GM12878 (cell line): Measurements from ENCODE around the gene DOCK1. TPM values are rescaled to one million over a fixed set of nuclear protein-coding genes. Genes with fewer than 3 reads are reported as not detected.

Experiments used
- ATAC-seq: fragments of 200-7000 bp; cut with Tn5 transposase; 3 replicates; pipeline ENCODE4 v1.9.1; 2020; ENCODE audit warnings: mild to moderate bottlenecking, moderate library complexity
- BruUV-seq: library from RNA; stranded (reverse); fragments of 400-500 nt; replicated peaks from 2 replicates; lab custom pipeline; 2021; lab: Mats Ljungman, UMichigan
- CTCF ChIA-PET: fragments of 300-600 bp; sonication (Branson Sonifier 250); formaldehyde crosslinking; extraction: SDS; loops from one replicate; lab custom pipeline; 2021; ENCODE audit warnings: inconsistent platforms; lab: Yijun Ruan, JAX
- POLR2A ChIA-PET: fragments of 350-600 bp; formaldehyde crosslinking; extraction: SDS; loops from one replicate; lab custom pipeline; 2021; ENCODE audit warnings: inconsistent platforms; lab: Charles Lee
- RAD21 ChIA-PET: fragments of 300-600 bp; sonication (Branson Sonifier 250); formaldehyde crosslinking; loops from one replicate; lab custom pipeline; 2023; ENCODE audit warnings: antibody characterized with exemption; ENCODE audit not compliant: unreplicated experiment; lab: Charles Lee
- SMC1A ChIA-PET: fragments of 300-600 bp; sonication (Branson Sonifier 250); formaldehyde crosslinking; loops from one replicate; lab custom pipeline; 2023; ENCODE audit not compliant: unreplicated experiment, uncharacterized antibody; lab: Charles Lee
- DNase-seq: peaks from one replicate; pipeline ENCODE4 v3.0.0-alpha.2; 2011; ENCODE audit warnings: low read depth, low spot score
- FAIRE-seq: peaks from 3 replicates; lab custom pipeline; 2011; peaks lifted over from hg19 to GRCh38; lab: Jason Lieb, UNC
- H2AFZ ChIP-seq: 2 replicates; pipeline ENCODE4 v1.6.0; 2011; ENCODE audit warnings: low read depth, low read length, control low read depth; ENCODE audit not compliant: control insufficient read depth
- H3K27ac ChIP-seq: 2 replicates; pipeline ENCODE4 v1.5.1; 2011; ENCODE audit warnings: control low read depth; ENCODE audit not compliant: control insufficient read depth, insufficient read depth
- H3K27me3 ChIP-seq, 2 experiments: replicated peaks in 1 of 2; 2 replicates each; pipeline versions ENCODE4 v1.6.0 to v1.6.1; 2011; ENCODE audit warnings: low read length in 1 of 2; ENCODE audit not compliant: control insufficient read depth in 2 of 2, insufficient read depth in 2 of 2
- H3K36me3 ChIP-seq, 2 experiments: 2 replicates each; pipeline ENCODE4 v1.5.1; 2011; ENCODE audit warnings: low read length in 1 of 2; ENCODE audit not compliant: control insufficient read depth in 2 of 2, insufficient read depth in 2 of 2
- H3K4me1 ChIP-seq: 2 replicates; pipeline ENCODE4 v1.6.1; 2011; ENCODE audit warnings: mild to moderate bottlenecking, low read length, moderate library complexity, mixed read lengths; ENCODE audit not compliant: control insufficient read depth, insufficient read depth
- H3K4me2 ChIP-seq: 2 replicates; pipeline ENCODE4 v1.6.0; 2011; ENCODE audit warnings: control low read depth; ENCODE audit not compliant: control insufficient read depth, insufficient read depth
- H3K4me3 ChIP-seq: fragments of 200-600 bp; sonication (generic); 2 replicates; pipeline ENCODE4 v1.5.1; 2016
- H3K79me2 ChIP-seq: 2 replicates; pipeline ENCODE4 v1.6.0; 2011; ENCODE audit warnings: low read length; ENCODE audit not compliant: control insufficient read depth, insufficient read depth
- H3K9ac ChIP-seq: 2 replicates; pipeline ENCODE4 v1.8.0; 2011; ENCODE audit warnings: low read length, control low read depth, mixed read lengths; ENCODE audit not compliant: control insufficient read depth, insufficient read depth
- H3K9me3 ChIP-seq: replicated peaks from 3 replicates; pipeline ENCODE4 v1.5.1; 2011; ENCODE audit warnings: mild to moderate bottlenecking, low read length; ENCODE audit not compliant: control insufficient read depth, insufficient read depth
- H4K20me1 ChIP-seq: 2 replicates; pipeline ENCODE4 v1.6.0; 2011; ENCODE audit not compliant: control insufficient read depth, insufficient read depth
- CBX5 ChIP-seq: sonication (generic); IDR thresholded peaks from 2 replicates; pipeline ENCODE4 v1.6.1; 2016; ENCODE audit warnings: low read depth, moderate library complexity, mild to moderate bottlenecking, inconsistent platforms
- DPF2 ChIP-seq: fragments of 450-650 bp; IDR thresholded peaks from 2 replicates; pipeline ENCODE4 v1.6.1; 2017; ENCODE audit warnings: mild to moderate bottlenecking
- EGR1 ChIP-seq, 2 experiments: IDR thresholded peaks; 1 replicate in 1 of 2; 2 replicates in 1 of 2; pipeline ENCODE4 v1.6.1; 2011 to 2012; ENCODE audit warnings: low read depth in 2 of 2, low read length in 2 of 2, borderline replicate concordance in 1 of 2, mild to moderate bottlenecking in 1 of 2, moderate library complexity in 1 of 2
- KDM1A ChIP-seq: fragments of 200-600 bp; sonication (generic); IDR thresholded peaks from 2 replicates; pipeline ENCODE4 v1.6.1; 2016; ENCODE audit warnings: borderline replicate concordance
- MTA3 ChIP-seq: IDR thresholded peaks from 2 replicates; pipeline ENCODE4 v1.6.1; 2012; ENCODE audit warnings: low read length, inconsistent platforms, borderline replicate concordance
- RAD21 ChIP-seq: IDR thresholded peaks from 2 replicates; pipeline ENCODE4 v1.6.1; 2011; ENCODE audit warnings: mild to moderate bottlenecking, low read depth, low read length, moderate library complexity; ENCODE audit not compliant: insufficient read depth
- TBL1XR1 ChIP-seq: IDR thresholded peaks from 2 replicates; pipeline ENCODE4 v1.6.1; 2012; ENCODE audit warnings: low read depth, low read length, improper control_type of control experiment
- TCF12 ChIP-seq: IDR thresholded peaks from 2 replicates; pipeline ENCODE4 v1.6.1; 2011; ENCODE audit warnings: low read depth, mild to moderate bottlenecking, low read length
- WRNIP1 ChIP-seq: IDR thresholded peaks from 2 replicates; pipeline ENCODE4 v1.6.1; 2011; ENCODE audit warnings: low read depth, low read length, improper control_type of control experiment, borderline replicate concordance
- WGBS: methylation state at CpG from one replicate; pipeline ENCODE4 v1.1.6; 2016; ENCODE audit warnings: low lambda C conversion rate; ENCODE audit not compliant: insufficient replicate concordance, insufficient coverage; ENCODE audit errors: missing lambda C conversion rate; 5-methylcytosine and 5-hydroxymethylcytosine counted together
- in situ Hi-C: fragments of 300-500 bp; cut with MboI; formaldehyde crosslinking; loops from 9 replicates; pipeline ENCODE4 v1.14.3; 2018; ENCODE audit warnings: mixed read lengths
- intact Hi-C: fragments of 100-400 bp; cut with micrococcal nuclease; formaldehyde crosslinking; loops from one replicate; pipeline ENCODE4 v1.14.2; 2022; ENCODE audit not compliant: unreplicated experiment
- polyA plus RNA-seq, 11 experiments: library from polyadenylated mRNA; depleted of rRNA in 4 of 11; unstranded in 6 of 11; stranded (reverse) in 5 of 11; fragments of >200 nt; fragmentation: Nextera tagmentation in 4 of 11; fragmentation: Illumina TruSeq in 1 of 11; extraction: Ambion mirVana in 4 of 11; extraction: Trizol in 1 of 11; gene quantifications; 1 replicate in 1 of 11; 2 replicates in 10 of 11; pipeline versions ENCODE4 v1.2.1 to v1.2.3, GENCODE V29; 2011 to 2016; ENCODE audit warnings: inconsistent platforms in 2 of 11, missing spikeins in 2 of 11, low read depth in 1 of 11
- total RNA-seq, 4 experiments: library from RNA; depleted of rRNA in 3 of 4; stranded (reverse); fragments of >200 nt in 3 of 4; fragmentation: Illumina TruSeq in 1 of 4; extraction: Trizol in 1 of 4; gene quantifications; 2 replicates each; pipeline versions ENCODE4 v1.2.1 to v1.2.3, GENCODE V29; 2013 to 2021
- TF ChIP-seq, protein P1 (sequence below): fragments of 450-650 bp; IDR thresholded peaks from 2 replicates; pipeline ENCODE4 v1.6.1; 2017; ENCODE audit warnings: borderline replicate concordance
- TF ChIP-seq, protein P2 (sequence below), 3 experiments: IDR thresholded peaks in 2 of 3; conservative IDR thresholded peaks in 1 of 3; 2 replicates each; pipeline ENCODE4 v1.5.1; 2011; ENCODE audit warnings: low read depth in 3 of 3, low read length in 3 of 3, mild to moderate bottlenecking in 3 of 3, control low read depth in 2 of 3, moderate library complexity in 2 of 3, inconsistent platforms in 1 of 3, mixed read lengths in 1 of 3; ENCODE audit not compliant: control insufficient read depth in 2 of 3, insufficient read depth in 1 of 3; ENCODE audit errors: extremely low read depth in 1 of 3

Gene DOCK1
- total and polyA plus RNA-seq, 10 of the 15 experiments (the other 5 are each of a cell fraction or from before 2014, with no cell fraction given): 0.05 to 0.18 TPM; not detected in 8

DNA sequence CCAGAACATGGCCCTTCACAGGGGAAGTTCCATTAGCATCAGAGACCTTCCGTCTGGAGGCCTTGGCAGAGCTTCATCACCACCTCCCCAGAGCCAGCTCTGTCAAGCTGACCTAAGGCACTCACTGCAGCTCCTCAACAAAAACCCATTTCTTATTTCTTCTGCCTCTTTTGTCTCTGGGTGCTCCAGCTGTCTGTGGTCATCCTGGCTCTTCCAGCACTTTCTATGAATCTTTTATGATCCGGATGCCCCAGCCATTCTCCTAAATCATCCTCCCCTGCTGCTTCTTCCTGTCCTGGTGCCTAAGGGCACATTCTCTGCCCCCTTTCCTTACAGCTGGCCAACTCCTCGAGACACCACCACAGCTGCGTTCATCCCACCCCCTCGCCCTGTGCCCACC lies 462.9 kb downstream of the DOCK1 start:
- H3K4me3 ChIP-seq: no peak overlapping the region
- no peak overlapping the region for H3K9ac ChIP-seq
- no peaks in the 10 kb centered on the region for H3K79me2 ChIP-seq
- H3K27ac ChIP-seq: no peak overlapping the region
- no peak overlapping the region for H3K4me2 ChIP-seq
- FAIRE-seq (no peak), ATAC-seq (no peak), DNase-seq (no peak)
- ChIA-PET SMC1A (no interaction called here), RAD21 (no interaction called here), CTCF (interaction anchor here (1.2 to 1.3 kb wide), 2 partner anchors 9 to 125 kb away, joined by 3 read pairs; no protein-coding TSS in a partner anchor), POLR2A (no interaction called here)
- no peak overlapping the region for H2AFZ ChIP-seq
- in situ Hi-C loops: no loop called here
- no peaks in the 10 kb centered on the region for H3K27me3 ChIP-seq
- WGBS: 19% methylated on average over 5 of the region's 5 CpGs
- intact Hi-C loops: no loop called here
- TF ChIP-seq EGR1 (IDR thresholded peaks at IDR 0.05; ENCODE audit: borderline replicate concordance in 1 of 2, low read depth in 2 of 2, low read length in 2 of 2) (no peak), KDM1A (no peak), WRNIP1 (no peak)
- no peaks in the 10 kb centered on the region for H3K9me3 ChIP-seq
- H3K36me3 ChIP-seq: no peaks in the 10 kb centered on the region
- no peaks in the 10 kb centered on the region for H4K20me1 ChIP-seq
- BruUV-seq: no TSS peak
- H3K4me1 ChIP-seq: no peaks in the 10 kb centered on the region

DNA sequence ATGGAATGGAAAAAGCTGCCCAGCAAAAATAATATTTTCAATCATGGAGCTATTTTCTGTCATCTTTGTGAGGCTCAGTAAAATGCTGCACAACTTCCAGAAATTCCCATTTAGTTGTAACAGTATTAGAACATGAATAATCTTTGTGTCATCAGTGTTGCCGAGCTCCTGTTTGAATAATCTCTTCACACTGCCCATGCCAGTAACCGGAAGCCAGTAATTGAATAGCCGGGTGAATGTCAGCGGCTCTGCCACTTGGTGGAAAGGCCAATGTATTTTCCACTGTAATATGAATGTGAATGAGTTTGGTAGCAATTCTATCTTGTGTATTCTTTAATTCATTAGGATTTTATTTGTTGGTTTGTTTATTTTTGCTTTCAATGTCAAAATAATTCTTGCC lies 463.7 kb downstream of the DOCK1 start:
- FAIRE-seq: no peak
- BruUV-seq: no TSS peak

More for the DNA sequence above, 463.7 kb downstream of the DOCK1 start:
- H3K4me2 ChIP-seq: no peak overlapping the region
- in situ Hi-C loops (no loop called here), intact Hi-C loops (no loop called here)
- no peak overlapping the region for H2AFZ ChIP-seq
- H3K4me3 ChIP-seq: no peak overlapping the region
- ATAC-seq (no peak), DNase-seq (no peak)
- ChIA-PET CTCF (interaction anchor here (1.2 to 1.3 kb wide), 2 partner anchors 10 to 126 kb away, joined by 3 read pairs; no protein-coding TSS in a partner anchor), POLR2A (no interaction called here), RAD21 (no interaction called here), SMC1A (interaction anchor here (1.4 kb wide), 1 partner anchor 10 kb away, joined by 3 read pairs; no protein-coding TSS in a partner anchor)
- no peak overlapping the region for H3K27ac ChIP-seq
- TF ChIP-seq, protein P1, sequence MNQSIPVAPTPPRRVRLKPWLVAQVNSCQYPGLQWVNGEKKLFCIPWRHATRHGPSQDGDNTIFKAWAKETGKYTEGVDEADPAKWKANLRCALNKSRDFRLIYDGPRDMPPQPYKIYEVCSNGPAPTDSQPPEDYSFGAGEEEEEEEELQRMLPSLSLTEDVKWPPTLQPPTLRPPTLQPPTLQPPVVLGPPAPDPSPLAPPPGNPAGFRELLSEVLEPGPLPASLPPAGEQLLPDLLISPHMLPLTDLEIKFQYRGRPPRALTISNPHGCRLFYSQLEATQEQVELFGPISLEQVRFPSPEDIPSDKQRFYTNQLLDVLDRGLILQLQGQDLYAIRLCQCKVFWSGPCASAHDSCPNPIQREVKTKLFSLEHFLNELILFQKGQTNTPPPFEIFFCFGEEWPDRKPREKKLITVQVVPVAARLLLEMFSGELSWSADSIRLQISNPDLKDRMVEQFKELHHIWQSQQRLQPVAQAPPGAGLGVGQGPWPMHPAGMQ: no peak
- TF ChIP-seq TBL1XR1 (no peak), RAD21 (no peak), MTA3 (no peak), TCF12 (no peak), CBX5 (no peak), DPF2 (no peak)
- TF ChIP-seq, protein P2, sequence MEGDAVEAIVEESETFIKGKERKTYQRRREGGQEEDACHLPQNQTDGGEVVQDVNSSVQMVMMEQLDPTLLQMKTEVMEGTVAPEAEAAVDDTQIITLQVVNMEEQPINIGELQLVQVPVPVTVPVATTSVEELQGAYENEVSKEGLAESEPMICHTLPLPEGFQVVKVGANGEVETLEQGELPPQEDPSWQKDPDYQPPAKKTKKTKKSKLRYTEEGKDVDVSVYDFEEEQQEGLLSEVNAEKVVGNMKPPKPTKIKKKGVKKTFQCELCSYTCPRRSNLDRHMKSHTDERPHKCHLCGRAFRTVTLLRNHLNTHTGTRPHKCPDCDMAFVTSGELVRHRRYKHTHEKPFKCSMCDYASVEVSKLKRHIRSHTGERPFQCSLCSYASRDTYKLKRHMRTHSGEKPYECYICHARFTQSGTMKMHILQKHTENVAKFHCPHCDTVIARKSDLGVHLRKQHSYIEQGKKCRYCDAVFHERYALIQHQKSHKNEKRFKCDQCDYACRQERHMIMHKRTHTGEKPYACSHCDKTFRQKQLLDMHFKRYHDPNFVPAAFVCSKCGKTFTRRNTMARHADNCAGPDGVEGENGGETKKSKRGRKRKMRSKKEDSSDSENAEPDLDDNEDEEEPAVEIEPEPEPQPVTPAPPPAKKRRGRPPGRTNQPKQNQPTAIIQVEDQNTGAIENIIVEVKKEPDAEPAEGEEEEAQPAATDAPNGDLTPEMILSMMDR (IDR thresholded peaks at IDR 0.05 in 2 of 3, conservative IDR thresholded peaks at IDR 0.05 in 1 of 3; ENCODE audit: control insufficient read depth in 2 of 3, extremely low read depth in 1 of 3, insufficient read depth in 1 of 3, low read depth in 3 of 3, low read length in 3 of 3): no peak
- no peaks in the 10 kb centered on the region for H4K20me1 ChIP-seq
- H3K27me3 ChIP-seq: no peaks in the 10 kb centered on the region
- 15% methylated on average over 4 of the region's 4 CpGs for WGBS
- H3K36me3 ChIP-seq: no peaks in the 10 kb centered on the region
- no peaks in the 10 kb centered on the region for H3K4me1 ChIP-seq
- no peak overlapping the region for H3K9ac ChIP-seq
- H3K79me2 ChIP-seq: no peaks in the 10 kb centered on the region
- H3K9me3 ChIP-seq: no peaks in the 10 kb centered on the region
